DMS153 (cell line): ENCODE results near the gene TADA2A.

Experiments
- DNase-seq: peaks from one replicate; lab custom pipeline; 2025; lab: John Stamatoyannopoulos, UW

TADA2A gene

GRCh38 chr17:37521821-37522220 lies 115.1 kb downstream of the TADA2A start:
- DNase-seq = no peak

GRCh38 chr17:37523715-37524219 lies 117.1 kb downstream of the TADA2A start:
- no peak for DNase-seq

GRCh38 chr17:37527249-37527851 lies 120.7 kb downstream of the TADA2A start:
- DNase-seq = peak; percentile 3
